PC-9 (cell line): ENCODE results near the gene RAD1. TPM values are rescaled to one million over a fixed set of nuclear protein-coding genes. Genes with fewer than 3 reads are reported as not detected.

Experiments used
- BruUV-seq: library from RNA; stranded (reverse); fragments of 400-500 nt; replicated peaks from 2 replicates; lab custom pipeline; 2021; lab: Mats Ljungman, UMichigan
- CTCF ChIA-PET: fragments of 300-600 bp; sonication (Branson Sonifier 250); formaldehyde crosslinking; loops from one replicate; lab custom pipeline; 2022; ENCODE audit warnings: antibody characterized with exemption; lab: Charles Lee
- POLR2A ChIA-PET: fragments of 300-600 bp; sonication (Branson Sonifier 250); formaldehyde crosslinking; loops from one replicate; lab custom pipeline; 2022; ENCODE audit warnings: antibody characterized with exemption; ENCODE audit not compliant: unreplicated experiment; lab: Charles Lee
- DNase-seq, 2 experiments: peaks; one replicate each; pipeline versions ENCODE4 v3.0.0 to v3.0.0-alpha.2; 2015 to 2022; ENCODE audit warnings: mixed read lengths in 1 of 2
- H2AFZ ChIP-seq: fragments of 200-600 bp; sonication (generic); 2 replicates; pipeline ENCODE4 v1.8.1; 2017; ENCODE audit warnings: antibody characterized with exemption
- H3F3A ChIP-seq: fragments of 200-600 bp; sonication (generic); 2 replicates; pipeline ENCODE4 v1.8.1; 2017; ENCODE audit warnings: antibody characterized with exemption, mild to moderate bottlenecking, low read depth; ENCODE audit not compliant: insufficient read depth
- H3K27ac ChIP-seq: fragments of 200-600 bp; sonication (generic); 2 replicates; pipeline ENCODE4 v1.6.1; 2016; ENCODE audit warnings: mixed run types
- H3K27me3 ChIP-seq: fragments of 200-600 bp; sonication (generic); 2 replicates; pipeline ENCODE4 v1.6.1; 2016; ENCODE audit warnings: low read depth, mixed run types; ENCODE audit not compliant: insufficient read depth
- H3K36me3 ChIP-seq: fragments of 200-600 bp; sonication (generic); 2 replicates; pipeline ENCODE4 v1.6.1; 2016; ENCODE audit warnings: low read depth, mixed run types
- H3K4me1 ChIP-seq: fragments of 200-600 bp; sonication (generic); replicated peaks from 2 replicates; pipeline ENCODE4 v1.6.1; 2016; ENCODE audit warnings: mixed run types; ENCODE audit not compliant: insufficient read depth
- H3K4me2 ChIP-seq: fragments of 200-600 bp; sonication (generic); 2 replicates; pipeline ENCODE4 v1.6.1; 2017; ENCODE audit warnings: mixed run types
- H3K4me3 ChIP-seq: fragments of 200-600 bp; sonication (generic); 2 replicates; pipeline ENCODE4 v1.6.1; 2016; ENCODE audit warnings: mixed run types
- H3K79me2 ChIP-seq: fragments of 200-600 bp; sonication (generic); 2 replicates; pipeline ENCODE4 v1.6.1; 2017; ENCODE audit warnings: low read depth, mixed run types
- H3K9me2 ChIP-seq: fragments of 200-600 bp; sonication (generic); 2 replicates; pipeline ENCODE4 v1.8.1; 2017; ENCODE audit warnings: mild to moderate bottlenecking; ENCODE audit not compliant: insufficient read depth
- H3K9me3 ChIP-seq: fragments of 200-600 bp; sonication (generic); 2 replicates; pipeline ENCODE4 v1.8.1; 2016; ENCODE audit warnings: low read depth; ENCODE audit not compliant: insufficient read depth
- H4K20me1 ChIP-seq: fragments of 200-600 bp; sonication (generic); 2 replicates; pipeline ENCODE4 v1.8.1; 2017; ENCODE audit not compliant: insufficient read depth
- CTCF ChIP-seq: fragments of 200-600 bp; sonication (generic); conservative IDR thresholded peaks from 2 replicates; pipeline ENCODE4 v1.6.1; 2017; ENCODE audit warnings: mixed run types, antibody characterized with exemption, mild to moderate bottlenecking, moderate library complexity
- EZH2 ChIP-seq: fragments of 200-600 bp; sonication (generic); IDR thresholded peaks from 2 replicates; pipeline ENCODE4 v1.8.0; 2017; ENCODE audit warnings: antibody characterized with exemption, low read depth
- intact Hi-C: fragments of 100-400 bp; cut with micrococcal nuclease; formaldehyde crosslinking; loops from one replicate; pipeline ENCODE4 v1.10.0; 2022; ENCODE audit not compliant: unreplicated experiment
- total RNA-seq: library from RNA; stranded (reverse); gene quantifications from 2 replicates; pipeline ENCODE4 v1.2.3, GENCODE V29; 2021

Gene RAD1
- total RNA-seq, 1 experiment from 2014 or later, result 63.0 TPM

- Histone ChIP-seq H3K79me2 (no peaks in the 10 kb centered on the region), H2AFZ (no peak overlapping the region), H3F3A (no peaks in the 10 kb centered on the region), H3K36me3 (no peaks in the 10 kb centered on the region), H3K9me3 (no peaks in the 10 kb centered on the region), H3K27ac (no peak overlapping the region), H3K27me3 (no peaks in the 10 kb centered on the region), H3K4me1 (no peaks in the 10 kb centered on the region), H3K9me2 (no peaks in the 10 kb centered on the region), H4K20me1 (no peaks in the 10 kb centered on the region), H3K4me3 (no peak overlapping the region), H3K4me2 (no peak overlapping the region)
- no TSS peak for BruUV-seq
- no peak for DNase-seq
- CTCF ChIA-PET, result no interaction called here
- intact Hi-C loops, result no loop called here
- TF ChIP-seq EZH2 (no peak), CTCF (no peak)
- POLR2A ChIA-PET, result no interaction called here
Observed at GRCh38 chr5:34857161-34857560, 58.1 kb downstream of the RAD1 start.

Other genes with a start within 250 kb of the RAD1 start
- gene TTC23L, start 76.3 kb downstream of the RAD1 start, total RNA-seq, result 3.9 and 7.1 TPM in 2 replicates
- gene BRIX1, start 207 bp upstream of the RAD1 start, total RNA-seq, result 71.9 and 73.4 TPM in 2 replicates
- gene DNAJC21, start 14.1 kb upstream of the RAD1 start, total RNA-seq, result 111 and 128 TPM in 2 replicates
- gene AGXT2, start 132.4 kb upstream of the RAD1 start, total RNA-seq, result not detected in 2 replicates